Kidney (tissue), 14 donors: ENCODE results near the gene PAN3. TPM values are rescaled to one million over a fixed set of nuclear protein-coding genes. Genes with fewer than 3 reads are reported as not detected.

Experiments used
- DNase-seq, 5 donors: peaks; one replicate each; pipeline ENCODE4 v3.0.0-alpha.2; 2013 to 2020
- FAIRE-seq: peaks from 2 replicates; lab custom pipeline; 2012; peaks lifted over from hg19 to GRCh38; lab: Jason Lieb, UNC
- H3K27ac ChIP-seq, 2 donors: one replicate each; pipeline ENCODE4 v1.7.0; 2013; ENCODE audit warnings: low read depth in 2 of 2, low read length in 2 of 2, inconsistent platforms in 1 of 2
- H3K27me3 ChIP-seq: one replicate; pipeline ENCODE4 v1.7.1; 2013; ENCODE audit warnings: low read length, inconsistent platforms; ENCODE audit not compliant: control insufficient read depth, insufficient read depth
- H3K36me3 ChIP-seq, 3 donors: one replicate each; pipeline versions ENCODE4 v1.7.0 to v1.7.1; 2013; ENCODE audit warnings: low read length in 3 of 3, control low read depth in 1 of 3, inconsistent platforms in 1 of 3; ENCODE audit not compliant: insufficient read depth in 3 of 3, control insufficient read depth in 2 of 3
- H3K4me1 ChIP-seq, 3 donors: one replicate each; pipeline versions ENCODE4 v1.7.0 to v1.7.1; 2013; ENCODE audit warnings: low read length in 3 of 3, inconsistent platforms in 1 of 3, low read depth in 1 of 3; ENCODE audit not compliant: control insufficient read depth in 2 of 3, insufficient read depth in 2 of 3
- H3K4me3 ChIP-seq, 3 donors: one replicate each; pipeline versions ENCODE4 v1.7.0 to v1.8.1; 2013; ENCODE audit warnings: low read length in 3 of 3, control low read depth in 1 of 3, inconsistent platforms in 1 of 3
- H3K9ac ChIP-seq, 3 donors: one replicate each; pipeline versions ENCODE4 v1.7.0 to v1.7.1; 2013; ENCODE audit warnings: low read length in 3 of 3, control low read depth in 1 of 3, inconsistent platforms in 1 of 3
- H3K9me3 ChIP-seq, 3 donors: one replicate each; pipeline versions ENCODE4 v1.7.0 to v1.7.1; 2013; ENCODE audit warnings: low read length in 3 of 3, control low read depth in 1 of 3, inconsistent platforms in 1 of 3; ENCODE audit not compliant: control insufficient read depth in 2 of 3, insufficient read depth in 1 of 3
- CTCF ChIP-seq: IDR thresholded peaks from 3 replicates; pipeline ENCODE4 v1.5.1; 2012; ENCODE audit warnings: mild to moderate bottlenecking, moderate library complexity, borderline replicate concordance; ENCODE audit not compliant: insufficient read depth; ENCODE audit errors: extremely low read depth
- intact Hi-C: fragments of 100-400 bp; cut with DNase I; formaldehyde crosslinking; loops from one replicate; pipeline ENCODE4 v1.11.1; 2022
- polyA plus RNA-seq: library from polyadenylated mRNA; stranded (reverse); fragments of 350-450 nt; fragmentation: Illumina TruSeq; extraction: RNeasy Lipid Tissue Mini Kit (QIAGEN cat#74804); gene quantifications from one replicate; pipeline ENCODE4 v1.2.3, GENCODE V29; 2014; ENCODE audit warnings: low read depth, low replicate concordance; ENCODE audit not compliant: insufficient read depth
- total RNA-seq: library from RNA; stranded (reverse); fragmentation: NEBNext Ultra II Directional; extraction: Animal tissue kit (Norgen Biotek cat#: 25700); gene quantifications from one replicate; pipeline ENCODE4 v1.2.1, GENCODE V29; 2021
- donor health status: control.
- donor health status: control.
- donor health status: control.
- donor health status: control.
- donor health status: control.
- donor health status: DM: yes; HTN: yes; CAD: no.
- donor health status: Normal renal cell carcinoma (clear cell type).

The PAN3 gene
- total and polyA plus RNA-seq, 2 donors from 2014 or later: 8.2 to 46.3 TPM

GRCh38 chr13:28173793-28174192, 35.4 kb downstream of the PAN3 start:
- no peaks in the 10 kb centered on the region for H3K9me3 ChIP-seq
- H3K9ac ChIP-seq: no peak overlapping the region
- no peak overlapping the region for H3K4me3 ChIP-seq
- DNase-seq (no peak), FAIRE-seq (no peak)
- TF ChIP-seq CTCF: no peak
- peaks cover 0 to 6% (median 2%) of the 10 kb centered on the region in 3 donors for H3K36me3 ChIP-seq
- no peaks in the 10 kb centered on the region for H3K27me3 ChIP-seq
- no peak overlapping the region for H3K27ac ChIP-seq
- intact Hi-C loops: no loop called here
- peaks cover 0 to 8% (median 3%) of the 10 kb centered on the region in 3 donors for H3K4me1 ChIP-seq

- no peak overlapping the region for H3K27ac ChIP-seq
- TF ChIP-seq CTCF: no peak
- no peaks in the 10 kb centered on the region for H3K9me3 ChIP-seq
- no peak overlapping the region for H3K9ac ChIP-seq
- H3K36me3 ChIP-seq: peaks cover 0 to 6% (median 2%) of the 10 kb centered on the region in 3 donors
- H3K4me1 ChIP-seq: peaks cover 0 to 3% (median 0%) of the 10 kb centered on the region in 3 donors
- intact Hi-C loops: no loop called here
- H3K4me3 ChIP-seq: no peak overlapping the region
- FAIRE-seq (no peak), DNase-seq (no peak)
- H3K27me3 ChIP-seq: no peaks in the 10 kb centered on the region
Observed at GRCh38 chr13:28177327-28177726, 39.0 kb downstream of the PAN3 start.

GRCh38 chr13:28177877-28178276, 39.5 kb downstream of the PAN3 start:
- peaks cover 0 to 3% (median 0%) of the 10 kb centered on the region in 3 donors for H3K4me1 ChIP-seq
- no peak overlapping the region for H3K4me3 ChIP-seq
- H3K27me3 ChIP-seq: no peaks in the 10 kb centered on the region
- no peak for TF ChIP-seq CTCF
- H3K27ac ChIP-seq: no peak overlapping the region
- H3K9ac ChIP-seq: no peak overlapping the region
- DNase-seq: no peak
- H3K36me3 ChIP-seq: peaks cover 0 to 6% (median 2%) of the 10 kb centered on the region in 3 donors
- no peak for FAIRE-seq
- intact Hi-C loops: no loop called here
- no peaks in the 10 kb centered on the region for H3K9me3 ChIP-seq

GRCh38 chr13:28179974-28180373, 41.6 kb downstream of the PAN3 start:
- H3K36me3 ChIP-seq: peaks cover 0 to 6% (median 2%) of the 10 kb centered on the region in 3 donors
- no peaks in the 10 kb centered on the region for H3K9me3 ChIP-seq
- H3K9ac ChIP-seq: no peak overlapping the region
- DNase-seq (no peak), FAIRE-seq (no peak)
- H3K4me3 ChIP-seq: no peak overlapping the region
- intact Hi-C loops: no loop called here
- no peaks in the 10 kb centered on the region for H3K27me3 ChIP-seq
- H3K27ac ChIP-seq: no peak overlapping the region
- H3K4me1 ChIP-seq: no peaks in the 10 kb centered on the region
- TF ChIP-seq CTCF: no peak
